Stimulated activated naive CD4-positive, alpha-beta T cell treated with Interleukin-2 at 50 U/mL for 16 hours (primary cell): ENCODE data around the gene KCNN3.
"Not testable (repeated sequence)": the region's sequence is repeated elsewhere in the genome, so short reads cannot be mapped to it uniquely, and the experiment has no call there.

Experiments
- DNase-seq: peaks from one replicate; lab custom pipeline; 2025; lab: John Stamatoyannopoulos, UW

KCNN3 gene

GRCh38 chr1:154870115-154870571 lies at the start of gene KCNN3:
TSS of gene KCNN3 (minus strand) at chr1:154870281. CDS start at chr1:154869964, 317 bp downstream.
- DNase-seq = peak; percentile 66

GRCh38 chr1:154913273-154913672 lies 43.2 kb upstream of the KCNN3 start:
- DNase-seq = no peak

GRCh38 chr1:154912755-154913154 lies 42.7 kb upstream of the KCNN3 start:
- DNase-seq = no peak

GRCh38 chr1:154911691-154912550 lies 41.8 kb upstream of the KCNN3 start:
- no peak for DNase-seq

GRCh38 chr1:154910851-154911250 lies 40.8 kb upstream of the KCNN3 start:
- no peak for DNase-seq

- no peak for DNase-seq
Observed at GRCh38 chr1:154908937-154909336, 38.9 kb upstream of the KCNN3 start.

GRCh38 chr1:154908129-154908528 lies 38.0 kb upstream of the KCNN3 start:
- not testable (repeated sequence) for DNase-seq

GRCh38 chr1:154906621-154907081 lies 36.6 kb upstream of the KCNN3 start:
- DNase-seq = no peak

GRCh38 chr1:154902938-154903566 lies 33.0 kb upstream of the KCNN3 start:
- no peak for DNase-seq

- DNase-seq = no peak
Observed at GRCh38 chr1:154901591-154901990, 31.5 kb upstream of the KCNN3 start.

- no peak for DNase-seq
Observed at GRCh38 chr1:154899041-154899440, 29.0 kb upstream of the KCNN3 start.

- DNase-seq = no peak
Observed at GRCh38 chr1:154896771-154897286, 26.7 kb upstream of the KCNN3 start.

GRCh38 chr1:154895798-154896197 lies 25.7 kb upstream of the KCNN3 start:
- DNase-seq = no peak

GRCh38 chr1:154891452-154891851 lies 21.4 kb upstream of the KCNN3 start:
- DNase-seq = no peak

GRCh38 chr1:154888757-154889156 lies 18.7 kb upstream of the KCNN3 start:
- DNase-seq = no peak

GRCh38 chr1:154886281-154887015 lies 16.4 kb upstream of the KCNN3 start:
- no peak for DNase-seq

GRCh38 chr1:154884869-154885701 lies 15.0 kb upstream of the KCNN3 start:
- DNase-seq = no peak

- DNase-seq = no peak
Observed at GRCh38 chr1:154883919-154884868, 14.1 kb upstream of the KCNN3 start.

GRCh38 chr1:154881820-154882535 lies 11.9 kb upstream of the KCNN3 start:
- no peak for DNase-seq
